Keratinocyte (primary cell): ENCODE data around the gene API5. TPM values are rescaled to one million over a fixed set of nuclear protein-coding genes. Genes with fewer than 3 reads are reported as not detected.

Experiments
- DNase-seq: peaks from one replicate; pipeline ENCODE4 v3.0.0-alpha.2; 2011; ENCODE audit warnings: low read depth, missing footprints, low spot score
- FAIRE-seq: peaks from 2 replicates; lab custom pipeline; 2011; peaks lifted over from hg19 to GRCh38; lab: Jason Lieb, UNC
- H2AFZ ChIP-seq: 2 replicates; pipeline ENCODE4 v1.6.0; 2012; ENCODE audit warnings: low read length, control low read depth, inconsistent platforms; ENCODE audit not compliant: control insufficient read depth
- H3K27ac ChIP-seq: 2 replicates; pipeline ENCODE4 v1.5.1; 2011; ENCODE audit warnings: low read length; ENCODE audit not compliant: control insufficient read depth, insufficient read depth
- H3K27me3 ChIP-seq: 3 replicates; pipeline ENCODE4 v1.6.0; 2011; ENCODE audit warnings: low read length; ENCODE audit not compliant: control insufficient read depth, insufficient read depth; ENCODE audit errors: extremely low read depth
- H3K36me3 ChIP-seq, 2 experiments: 2 replicates in 1 of 2; 3 replicates in 1 of 2; pipeline ENCODE4 v1.5.1; 2011; ENCODE audit warnings: low read length in 2 of 2, mild to moderate bottlenecking in 1 of 2; ENCODE audit not compliant: control insufficient read depth in 2 of 2, insufficient read depth in 2 of 2; ENCODE audit errors: extremely low read depth in 1 of 2
- H3K4me1 ChIP-seq: 3 replicates; pipeline ENCODE4 v1.5.1; 2011; ENCODE audit warnings: low read length; ENCODE audit not compliant: control insufficient read depth, insufficient read depth; ENCODE audit errors: extremely low read depth
- H3K4me2 ChIP-seq: 3 replicates; pipeline ENCODE4 v1.6.0; 2011; ENCODE audit warnings: low read depth, low read length; ENCODE audit not compliant: control insufficient read depth, insufficient read depth; ENCODE audit errors: extremely low read depth
- H3K4me3 ChIP-seq, 3 experiments: fragments of 200-600 bp in 1 of 3; sonication (generic) in 1 of 3; 2 replicates in 2 of 3; 3 replicates in 1 of 3; pipeline ENCODE4 v1.5.1; 2011 to 2016; ENCODE audit warnings: low read length in 3 of 3, mild to moderate bottlenecking in 3 of 3, control low read depth in 2 of 3, inconsistent platforms in 1 of 3, low read depth in 1 of 3, mixed read lengths in 1 of 3, mixed run types in 1 of 3, moderate library complexity in 1 of 3; ENCODE audit not compliant: control insufficient read depth in 2 of 3, insufficient read depth in 2 of 3; ENCODE audit errors: extremely low read depth in 1 of 3
- H3K79me2 ChIP-seq: 2 replicates; pipeline ENCODE4 v1.6.0; 2012; ENCODE audit warnings: low read length; ENCODE audit not compliant: control insufficient read depth, insufficient read depth
- H3K9ac ChIP-seq: 3 replicates; pipeline ENCODE4 v1.6.0; 2011; ENCODE audit warnings: low read length; ENCODE audit not compliant: control insufficient read depth, insufficient read depth; ENCODE audit errors: extremely low read depth
- H3K9me1 ChIP-seq: 3 replicates; pipeline ENCODE4 v1.6.0; 2011; ENCODE audit warnings: low read length; ENCODE audit not compliant: control insufficient read depth, insufficient read depth; ENCODE audit errors: extremely low read depth
- H3K9me3 ChIP-seq: 2 replicates; pipeline ENCODE4 v1.5.1; 2012; ENCODE audit warnings: low read depth, low read length; ENCODE audit not compliant: control insufficient read depth
- H4K20me1 ChIP-seq: 3 replicates; pipeline ENCODE4 v1.6.0; 2011; ENCODE audit warnings: low read length; ENCODE audit not compliant: control insufficient read depth, insufficient read depth; ENCODE audit errors: extremely low read depth
- CTCF ChIP-seq, 3 experiments: IDR thresholded peaks in 1 of 3; conservative IDR thresholded peaks in 1 of 3; optimal IDR thresholded peaks in 1 of 3; 2 replicates in 2 of 3; 3 replicates in 1 of 3; pipeline versions ENCODE3 to v1.5.1; 2011; ENCODE audit warnings: low read length in 3 of 3, mild to moderate bottlenecking in 3 of 3, moderate library complexity in 2 of 3, control low read depth in 1 of 3, inconsistent platforms in 1 of 3; ENCODE audit not compliant: insufficient read depth in 2 of 3; ENCODE audit errors: extremely low read depth in 1 of 3
- EZH2 ChIP-seq: IDR thresholded peaks from one replicate; pipeline ENCODE4 v1.6.1; 2012; ENCODE audit warnings: inconsistent platforms, mild to moderate bottlenecking, low read length, moderate library complexity
- dilution Hi-C: fragments of 300-500 bp; cut with MboI; formaldehyde crosslinking; loops from one replicate; pipeline ENCODE4 v1.7.0; 2020; ENCODE audit warnings: low sequenced_read_pairs; ENCODE audit not compliant: extremely low pct_ligation_motif_present
- polyA plus RNA-seq, 5 experiments: library from polyadenylated mRNA; depleted of rRNA in 3 of 5; stranded (reverse) in 3 of 5; stranded (forward) in 1 of 5; unstranded in 1 of 5; fragments of >200 nt; gene quantifications; 1 replicate in 1 of 5; 2 replicates in 3 of 5; 3 replicates in 1 of 5; pipeline versions ENCODE4 v1.2.1 to v1.2.3, GENCODE V29; 2011 to 2012; ENCODE audit warnings: missing spikeins in 2 of 5, low read depth in 1 of 5, low replicate concordance in 1 of 5

The API5 gene
- polyA plus RNA-seq, 1 donor (not counting 4 experiments of a cell fraction or from before 2014, with no cell fraction given), result 117 TPM

- Histone ChIP-seq H3K9ac (peak overlapping the region; percentile 40), H3K4me1 (peaks cover 22% of the 10 kb centered on the region), H4K20me1 (no peaks in the 10 kb centered on the region), H3K79me2 (peaks cover 36% of the 10 kb centered on the region), H3K4me3 (peak overlapping the region in 1 of 3 experiments; percentile 19), H3K4me2 (peak overlapping the region; percentile 75), H3K27me3 (no peaks in the 10 kb centered on the region), H2AFZ (no peak overlapping the region), H3K9me1 (no peaks in the 10 kb centered on the region), H3K27ac (peak overlapping the region; percentile 90), H3K9me3 (no peaks in the 10 kb centered on the region), H3K36me3 (peaks cover 1 to 5% of the 10 kb centered on the region in 2 experiments)
- dilution Hi-C loops, result no loop called here
- TF ChIP-seq EZH2 (no peak), CTCF (optimal IDR thresholded peaks at IDR 0.05 in 1 of 3, IDR thresholded peaks at IDR 0.05 in 1 of 3, conservative IDR thresholded peaks at IDR 0.05 in 1 of 3; ENCODE audit: extremely low read depth in 1 of 3, insufficient read depth in 2 of 3, low read length in 3 of 3) (no peak)
- DNase-seq (peak; percentile 17), FAIRE-seq (peak; percentile 43)
These were observed 64.8 kb downstream of the API5 start for GRCh38 chr11:43376594-43376993.

GRCh38 chr11:43377389-43377788 lies 65.6 kb downstream of the API5 start:
- Histone ChIP-seq H3K4me2 (no peak overlapping the region), H3K79me2 (peaks cover 33% of the 10 kb centered on the region), H3K4me1 (peaks cover 22% of the 10 kb centered on the region), H3K9me3 (no peaks in the 10 kb centered on the region), H3K36me3 (peaks cover 1 to 7% of the 10 kb centered on the region in 2 experiments), H3K9me1 (no peaks in the 10 kb centered on the region), H2AFZ (no peak overlapping the region), H3K9ac (no peak overlapping the region), H3K4me3 (no peak overlapping the region), H3K27ac (peak overlapping the region; percentile 35), H4K20me1 (no peaks in the 10 kb centered on the region), H3K27me3 (no peaks in the 10 kb centered on the region)
- dilution Hi-C loops, result no loop called here
- FAIRE-seq (no peak), DNase-seq (no peak)
- TF ChIP-seq CTCF (optimal IDR thresholded peaks at IDR 0.05 in 1 of 3, IDR thresholded peaks at IDR 0.05 in 1 of 3, conservative IDR thresholded peaks at IDR 0.05 in 1 of 3; ENCODE audit: extremely low read depth in 1 of 3, insufficient read depth in 2 of 3, low read length in 3 of 3) (no peak), EZH2 (no peak)
